Stimulated activated CD8-positive, alpha-beta memory T cell treated with anti-CD3 and anti-CD28 coated beads, Interleukin-15, amount 100 ng/mL, for 1 hour (primary cell): ENCODE measurements around the gene STRIP2.
"Not testable (repeated sequence)": the region's sequence is repeated elsewhere in the genome, so short reads cannot be mapped to it uniquely, and the experiment has no call there.

Experiments used
- DNase-seq: peaks from one replicate; pipeline ENCODE4 v3.0.0-alpha.2; 2020; ENCODE audit warnings: low read depth

The STRIP2 gene

GRCh38 chr7:129421717-129422250, 12.4 kb upstream of the STRIP2 start:
- no peak for DNase-seq

GRCh38 chr7:129422727-129423126, 11.5 kb upstream of the STRIP2 start:
- no peak for DNase-seq

GRCh38 chr7:129423700-129424410, 10.4 kb upstream of the STRIP2 start:
- no peak for DNase-seq

- no peak for DNase-seq
These were observed 7.8 kb upstream of the STRIP2 start for GRCh38 chr7:129426482-129426881.

GRCh38 chr7:129427526-129428045, 6.6 kb upstream of the STRIP2 start:
- DNase-seq = no peak

- DNase-seq = no peak
These were observed 2.2 kb upstream of the STRIP2 start for GRCh38 chr7:129431911-129432643.

- DNase-seq = no peak
These were observed 565 bp downstream of the STRIP2 start for GRCh38 chr7:129434675-129435318.

- no peak for DNase-seq
These were observed 1.2 kb downstream of the STRIP2 start for GRCh38 chr7:129435414-129435829.

GRCh38 chr7:129436335-129436923, 2.2 kb downstream of the STRIP2 start:
- DNase-seq = no peak

- no peak for DNase-seq
These were observed 3.0 kb downstream of the STRIP2 start for GRCh38 chr7:129437190-129437589.

GRCh38 chr7:129438281-129438838, 4.1 kb downstream of the STRIP2 start:
- no peak for DNase-seq

- no peak for DNase-seq
These were observed 4.8 kb downstream of the STRIP2 start for GRCh38 chr7:129438839-129439651.

- DNase-seq = no peak
These were observed 5.9 kb downstream of the STRIP2 start for GRCh38 chr7:129439963-129440625.

- DNase-seq = no peak
These were observed 9.4 kb downstream of the STRIP2 start for GRCh38 chr7:129443612-129444011.

- not testable (repeated sequence) for DNase-seq
These were observed 10.5 kb downstream of the STRIP2 start for GRCh38 chr7:129444776-129445175.

GRCh38 chr7:129446925-129447324, 12.7 kb downstream of the STRIP2 start:
- DNase-seq = not testable (repeated sequence)

- not testable (repeated sequence) for DNase-seq
These were observed 13.2 kb downstream of the STRIP2 start for GRCh38 chr7:129447445-129447844.

- DNase-seq = not testable (repeated sequence)
These were observed 14.4 kb downstream of the STRIP2 start for GRCh38 chr7:129448608-129449007.

GRCh38 chr7:129450295-129450694, 16.1 kb downstream of the STRIP2 start:
- DNase-seq = no peak

- no peak for DNase-seq
These were observed 18.5 kb downstream of the STRIP2 start for GRCh38 chr7:129452589-129453231.
